Dendritic cell treated with granulocyte-macrophage colony-stimulating factor and Interleukin-4, amounts not matched to agents 40 ng/mL and 50 ng/mL, for 4 days (primary cell): Measurements from ENCODE around the gene RTEL1.

Experiments used
- H3K27ac Mint-ChIP-seq: one replicate; pipeline ENCODE4 v1.8.0; 2022; ENCODE audit warnings: mild to moderate bottlenecking, mixed read lengths
- H3K27me3 Mint-ChIP-seq: one replicate; pipeline ENCODE4 v1.8.0; 2022; ENCODE audit warnings: mild to moderate bottlenecking, mixed read lengths
- H3K36me3 Mint-ChIP-seq: one replicate; pipeline ENCODE4 v1.8.0; 2022; ENCODE audit warnings: low read depth, mixed read lengths
- H3K4me1 Mint-ChIP-seq: one replicate; pipeline ENCODE4 v1.8.0; 2022; ENCODE audit warnings: low read depth, mixed read lengths
- H3K4me3 Mint-ChIP-seq: one replicate; pipeline ENCODE4 v1.8.0; 2022; ENCODE audit warnings: mild to moderate bottlenecking, moderate library complexity, mixed read lengths
- H3K9me3 Mint-ChIP-seq: one replicate; pipeline ENCODE4 v1.8.0; 2022; ENCODE audit warnings: mixed read lengths
- intact Hi-C: fragments of 100-400 bp; cut with micrococcal nuclease; formaldehyde crosslinking; loops from one replicate; pipeline ENCODE4 v1.15.0; 2022

The RTEL1 gene

GRCh38 chr20:63690003-63690897 is 32.1 kb downstream of the RTEL1 start:
- Mint-ChIP-seq H3K27ac (peak overlapping the region; percentile 100), H3K4me3 (no peak overlapping the region), H3K36me3 (peaks cover 85% of the 10 kb centered on the region), H3K27me3 (no peaks in the 10 kb centered on the region), H3K4me1 (peaks cover 62% of the 10 kb centered on the region), H3K9me3 (no peaks in the 10 kb centered on the region)
- intact Hi-C loops: no loop called here

GRCh38 chr20:63690898-63691710 is 33.0 kb downstream of the RTEL1 start:
- peak overlapping the region; percentile 64 for H3K27ac Mint-ChIP-seq
- intact Hi-C loops: no loop called here
- no peaks in the 10 kb centered on the region for H3K9me3 Mint-ChIP-seq
- H3K27me3 Mint-ChIP-seq: no peaks in the 10 kb centered on the region
- H3K4me1 Mint-ChIP-seq: peaks cover 62% of the 10 kb centered on the region
- no peak overlapping the region for H3K4me3 Mint-ChIP-seq
- peaks cover 85% of the 10 kb centered on the region for H3K36me3 Mint-ChIP-seq

GRCh38 chr20:63691711-63692435 is 33.8 kb downstream of the RTEL1 start:
- Mint-ChIP-seq H3K4me1 (peaks cover 62% of the 10 kb centered on the region), H3K27me3 (no peaks in the 10 kb centered on the region), H3K27ac (peak overlapping the region; percentile 64), H3K9me3 (no peaks in the 10 kb centered on the region), H3K36me3 (peaks cover 87% of the 10 kb centered on the region), H3K4me3 (no peak overlapping the region)
- intact Hi-C loops: no loop called here

- H3K4me1 Mint-ChIP-seq: peaks cover 62% of the 10 kb centered on the region
- intact Hi-C loops: no loop called here
- H3K36me3 Mint-ChIP-seq: peaks cover 94% of the 10 kb centered on the region
- H3K27me3 Mint-ChIP-seq: peaks cover 3% of the 10 kb centered on the region
- peak overlapping the region; percentile 64 for H3K27ac Mint-ChIP-seq
- no peaks in the 10 kb centered on the region for H3K9me3 Mint-ChIP-seq
- no peak overlapping the region for H3K4me3 Mint-ChIP-seq
Observed at GRCh38 chr20:63692436-63693082, 34.4 kb downstream of the RTEL1 start.

GRCh38 chr20:63693083-63693732 is 35.1 kb downstream of the RTEL1 start:
- Mint-ChIP-seq H3K27me3 (peaks cover 3% of the 10 kb centered on the region), H3K27ac (peak overlapping the region; percentile 64), H3K9me3 (no peaks in the 10 kb centered on the region), H3K4me3 (no peak overlapping the region), H3K36me3 (peaks cover 97% of the 10 kb centered on the region), H3K4me1 (peaks cover 62% of the 10 kb centered on the region)
- intact Hi-C loops: no loop called here

- Mint-ChIP-seq H3K4me1 (peaks cover 58% of the 10 kb centered on the region), H3K9me3 (no peaks in the 10 kb centered on the region), H3K27me3 (peaks cover 3% of the 10 kb centered on the region), H3K27ac (no peak overlapping the region), H3K4me3 (no peak overlapping the region), H3K36me3 (peaks cover 95% of the 10 kb centered on the region)
- intact Hi-C loops: no loop called here
Observed at GRCh38 chr20:63693733-63694583, 35.8 kb downstream of the RTEL1 start.

- Mint-ChIP-seq H3K4me3 (no peak overlapping the region), H3K36me3 (peaks cover 96% of the 10 kb centered on the region), H3K4me1 (peaks cover 62% of the 10 kb centered on the region), H3K27ac (peak overlapping the region; percentile 32), H3K9me3 (no peaks in the 10 kb centered on the region), H3K27me3 (peaks cover 3% of the 10 kb centered on the region)
- intact Hi-C loops: no loop called here
Observed at GRCh38 chr20:63694584-63695423, 36.7 kb downstream of the RTEL1 start.

GRCh38 chr20:63695424-63696305 is 37.6 kb downstream of the RTEL1 start:
- Mint-ChIP-seq H3K4me1 (peaks cover 62% of the 10 kb centered on the region), H3K36me3 (peaks cover 96% of the 10 kb centered on the region), H3K27me3 (peaks cover 3% of the 10 kb centered on the region), H3K9me3 (no peaks in the 10 kb centered on the region), H3K27ac (peak overlapping the region; percentile 32), H3K4me3 (peak overlapping the region; percentile 36)
- intact Hi-C loops: no loop called here

GRCh38 chr20:63696306-63696627 is 38.2 kb downstream of the RTEL1 start:
- no peaks in the 10 kb centered on the region for H3K9me3 Mint-ChIP-seq
- peak overlapping the region; percentile 60 for H3K4me3 Mint-ChIP-seq
- H3K4me1 Mint-ChIP-seq: peaks cover 57% of the 10 kb centered on the region
- peaks cover 3% of the 10 kb centered on the region for H3K27me3 Mint-ChIP-seq
- peaks cover 92% of the 10 kb centered on the region for H3K36me3 Mint-ChIP-seq
- H3K27ac Mint-ChIP-seq: peak overlapping the region; percentile 32
- intact Hi-C loops: no loop called here

- H3K27ac Mint-ChIP-seq: peak within 1 kb of the TSS; percentile 32
- no peaks in the 10 kb centered on the region for H3K9me3 Mint-ChIP-seq
- H3K4me1 Mint-ChIP-seq: peaks cover 51% of the 10 kb centered on the region
- intact Hi-C loops: no loop called here
- peaks cover 3% of the 10 kb centered on the region for H3K27me3 Mint-ChIP-seq
- H3K4me3 Mint-ChIP-seq: peak within 1 kb of the TSS; percentile 60
- H3K36me3 Mint-ChIP-seq: peaks cover 87% of the 10 kb centered on the region
Observed at GRCh38 chr20:63696628-63697356, 38.7 kb downstream of the RTEL1 start, which contains the start of gene TNFRSF6B. TNFRSF6B (plus strand) TSS chr20:63696652; CDS start chr20:63696768, 116 bp downstream.
